Heart left ventricle (tissue), 16 donors: ENCODE data around the gene TTYH3. TPM values are rescaled to one million over a fixed set of nuclear protein-coding genes. Genes with fewer than 3 reads are reported as not detected.

ENCODE experiments used
- ATAC-seq, 4 donors: fragments of 200-7000 bp; cut with Tn5 transposase; one replicate each; pipeline ENCODE4 v1.9.1; 2020 to 2022; ENCODE audit warnings: moderate library complexity in 4 of 4, mild to moderate bottlenecking in 3 of 4, moderate number of reproducible peaks in 1 of 4
- DNase-seq, 5 donors: peaks; one replicate each; pipeline ENCODE4 v3.0.0-alpha.2; 2020
- H3K27ac ChIP-seq, 12 donors: fragments of 200-600 bp; sonication (generic) in 4 of 12; one replicate each; pipeline versions ENCODE4 v1.5.0 to v1.8.0; 2016 to 2022; ENCODE audit warnings: mild to moderate bottlenecking in 2 of 12
- H3K27me3 ChIP-seq, 9 donors: fragments of 200-600 bp; sonication (generic) in 2 of 9; one replicate each; pipeline versions ENCODE4 v1.5.1 to v1.8.0; 2016 to 2022; ENCODE audit warnings: mild to moderate bottlenecking in 3 of 9
- H3K36me3 ChIP-seq, 9 donors: fragments of 200-600 bp; sonication (generic) in 2 of 9; one replicate each; pipeline versions ENCODE4 v1.5.0 to v1.8.0; 2018 to 2022; ENCODE audit warnings: mild to moderate bottlenecking in 2 of 9
- H3K4me1 ChIP-seq, 12 donors: fragments of 200-600 bp; sonication (generic) in 4 of 12; one replicate each; pipeline versions ENCODE4 v1.5.0 to v1.8.0; 2016 to 2022; ENCODE audit warnings: mild to moderate bottlenecking in 3 of 12
- H3K4me3 ChIP-seq, 12 donors: fragments of 200-600 bp; sonication (generic) in 4 of 12; one replicate each; pipeline versions ENCODE4 v1.5.0 to v1.8.0; 2017 to 2022; ENCODE audit warnings: mild to moderate bottlenecking in 9 of 12, moderate library complexity in 4 of 12
- H3K9me3 ChIP-seq, 12 donors: fragments of 200-600 bp; sonication (generic) in 4 of 12; one replicate each; pipeline versions ENCODE4 v1.5.0 to v1.8.0; 2016 to 2022; ENCODE audit warnings: mild to moderate bottlenecking in 1 of 12
- CTCF ChIP-seq, 12 donors: fragments of 200-600 bp; sonication (generic) in 4 of 12; IDR thresholded peaks; one replicate each; pipeline versions ENCODE4 v1.5.0 to v1.8.0; 2018 to 2022; ENCODE audit warnings: antibody characterized with exemption in 12 of 12, mild to moderate bottlenecking in 5 of 12
- POLR2A ChIP-seq, 2 donors: fragments of 450-650 bp; IDR thresholded peaks; one replicate each; pipeline ENCODE4 v1.6.1; 2017; ENCODE audit warnings: antibody characterized with exemption in 2 of 2, mild to moderate bottlenecking in 2 of 2, moderate library complexity in 2 of 2
- WGBS, 4 donors: extraction: QIAGEN DNeasy Blood & Tissue Kit in 2 of 4; methylation state at CpG; one replicate each; pipeline versions ENCODE4 v1.1.5 to v1.1.7; 2013 to 2018; 5-methylcytosine and 5-hydroxymethylcytosine counted together
- intact Hi-C, 10 donors: fragments of 100-400 bp; cut with DNase I; formaldehyde crosslinking; loops; one replicate each; pipeline versions ENCODE4 v1.11.1 to v1.14.2; 2022
- polyA plus RNA-seq, 2 donors: library from polyadenylated mRNA; stranded (reverse); fragments of 200-250 nt; gene quantifications; one replicate each; pipeline ENCODE4 v1.2.3, GENCODE V29; 2013
- total RNA-seq, 9 donors: library from RNA; depleted of rRNA in 2 of 9; stranded (reverse); fragments of >200 nt in 2 of 9; fragmentation: NEBNext Ultra II Directional in 3 of 9; extraction: Animal tissue kit (Norgen Biotek cat#: 25700) in 3 of 9; gene quantifications; one replicate each; pipeline versions ENCODE4 v1.1.0 to v1.2.4, GENCODE V29; 2016 to 2023
- donor health status: ischemic (EF 13 %, LVEDD 7.1; RV severe dilation, severe dysfunction).
- donor health status: healthy with polysubstance abuse.
- donor health status: DM: no; HTN: yes; CAD: no.
- donor health status: DM: no; HTN: no; CAD: no.
- donor health status: ischemic (EF 25% LVEDD 6.9; RV normal size, moderate dysfunction).
- donor health status: ischemic (EF 25% LVEDD 5.7; RV mildly dilated, moderate dysfunction).
- donor health status: healthy.
- donor health status: DM: yes; HTN: yes; CAD: no.
- donor health status: ischemic (EF 35%, LVEDD 5.7; RV mildly dilated, moderate dysfunction).
- donor health status: nonischemic (EF 11% LVEDD 7.7; RV severe dilation, severe dysfunction).
- donor health status: DM: yes; HTN: yes; CAD: no.
- donor health status: PGD.
- donor health status: ischemic (EF 29% LVEDD 5.4; RV normal size, mild dysfunction).
- donor health status: nonischemic (EF 23%, LVEDD 6.1; RV moderate dilation, normal function).

Gene TTYH3
- total and polyA plus RNA-seq, 11 donors: 5.7 to 104 (median 12.8) TPM

GRCh38 chr7:2606539-2606936 lies 25.2 kb upstream of the TTYH3 start:
- Histone ChIP-seq H3K9me3 (no peaks in the 10 kb centered on the region), H3K4me3 (peak overlapping the region in 5 of 12 donors; percentile 7 to 21 (median 13)), H3K36me3 (peaks cover 0 to 4% (median 0%) of the 10 kb centered on the region in 9 donors), H3K27ac (peak overlapping the region in 11 of 12 donors; percentile 68 to 91 (median 81)), H3K27me3 (no peaks in the 10 kb centered on the region), H3K4me1 (peaks cover 3 to 49% (median 28%) of the 10 kb centered on the region in 12 donors)
- TF ChIP-seq POLR2A (IDR thresholded peaks at IDR 0.05) (no peak), CTCF (IDR thresholded peaks at IDR 0.05) (no peak)
- DNase-seq (peak in 1 of 5 donors; percentile 52), ATAC-seq (peak in 2 of 4 donors; percentile 1 to 18)
- intact Hi-C loops: loop anchor here in 3 of 10 donors (2.0 to 5.0 kb wide), 3 partner anchors 20 to 56 kb away; no protein-coding TSS in a partner anchor
- 55 to 73% (median 61%) methylated on average over 16 of the region's 16 CpGs for WGBS, 4 donors

GRCh38 chr7:2607122-2607922 lies 24.5 kb upstream of the TTYH3 start:
- peak overlapping the region in 6 of 12 donors; percentile 7 to 21 (median 12) for H3K4me3 ChIP-seq
- H3K4me1 ChIP-seq: peaks cover 3 to 51% (median 28%) of the 10 kb centered on the region in 12 donors
- intact Hi-C loops: loop anchor here in 3 of 10 donors (2.0 to 5.0 kb wide), 3 partner anchors 19 to 55 kb away; no protein-coding TSS in a partner anchor

GRCh38 chr7:2607923-2608904 lies 23.6 kb upstream of the TTYH3 start:
- peaks cover 3 to 54% (median 32%) of the 10 kb centered on the region in 12 donors for H3K4me1 ChIP-seq
- H3K9me3 ChIP-seq: no peaks in the 10 kb centered on the region
- no peaks in the 10 kb centered on the region for H3K27me3 ChIP-seq
- H3K27ac ChIP-seq: peak overlapping the region; percentile 49 to 91 (median 80)
- intact Hi-C loops: loop anchor here in 3 of 10 donors (2.0 to 5.0 kb wide), 3 partner anchors 19 to 54 kb away; no protein-coding TSS in a partner anchor
- ATAC-seq (peak in 1 of 4 donors; percentile 4), DNase-seq (no peak)
- WGBS, 4 donors: 88 to 90% (median 88%) methylated on average over 37 of the region's 37 CpGs
- H3K4me3 ChIP-seq: no peak overlapping the region
- peaks cover 0 to 3% (median 0%) of the 10 kb centered on the region in 9 donors for H3K36me3 ChIP-seq
- TF ChIP-seq CTCF (IDR thresholded peaks at IDR 0.05): no peak
- no peak for TF ChIP-seq POLR2A (IDR thresholded peaks at IDR 0.05)

More at GRCh38 chr7:2607122-2607922, 24.5 kb upstream of the TTYH3 start:
- no peak for TF ChIP-seq CTCF (IDR thresholded peaks at IDR 0.05)
- peak in 1 of 2 donors; percentile 31 for TF ChIP-seq POLR2A (IDR thresholded peaks at IDR 0.05)
- DNase-seq (peak; percentile 83 to 91 (median 86)), ATAC-seq (peak; percentile 81 to 91 (median 86))
- WGBS, 4 donors: 54 to 66% (median 64%) methylated on average over 23 to 26 of the region's 26 CpGs
- Histone ChIP-seq H3K9me3 (no peaks in the 10 kb centered on the region), H3K27me3 (no peaks in the 10 kb centered on the region), H3K27ac (peak overlapping the region; percentile 68 to 91 (median 80)), H3K36me3 (peaks cover 0 to 3% (median 0%) of the 10 kb centered on the region in 9 donors)
